ENCODE measurements around the gene GNAO1.

DNA sequence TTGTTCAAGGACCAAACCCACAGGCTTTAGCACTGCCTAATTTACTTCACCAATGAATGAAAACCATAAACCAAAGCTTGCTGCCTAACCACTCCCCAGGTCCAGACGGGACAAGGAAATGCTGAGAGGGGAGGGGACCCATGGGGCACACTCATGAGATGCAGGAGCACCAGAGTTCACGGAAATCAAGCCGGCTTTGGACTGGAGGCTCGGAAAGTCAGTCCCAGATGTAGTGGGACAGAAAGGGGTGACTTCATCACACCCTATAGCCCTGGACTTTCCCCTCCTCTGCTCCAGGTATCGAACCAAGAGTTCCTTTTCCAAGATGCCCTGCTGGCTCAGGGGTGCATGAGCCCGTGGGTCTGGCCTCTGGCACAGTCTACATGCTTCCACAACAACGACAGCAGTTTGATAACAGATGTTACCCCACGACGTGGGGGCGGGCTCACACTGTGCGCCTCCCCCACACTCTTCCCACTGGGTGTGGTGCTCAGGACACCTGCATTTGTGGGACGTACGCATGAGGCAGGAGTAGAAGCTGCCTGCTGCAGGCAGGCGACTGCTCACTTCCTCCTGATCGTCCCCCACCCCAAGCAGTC, 170.9 kb downstream of the GNAO1 start:
- TF ChIP-seq CTCF (IDR thresholded peaks at IDR 0.05): no peak
- TF ChIP-seq POLR2A (IDR thresholded peaks at IDR 0.05): no peak
- TF ChIP-seq EP300 (IDR thresholded peaks at IDR 0.05): no peak
